Panc1 (cell line): ENCODE data around the gene TMEM60. TPM values are rescaled to one million over a fixed set of nuclear protein-coding genes. Genes with fewer than 3 reads are reported as not detected.

Source experiments
- ATAC-seq: fragments of 200-7000 bp; cut with Tn5 transposase; 2 replicates; pipeline ENCODE4 v1.9.1; 2020; ENCODE audit warnings: mild to moderate bottlenecking, moderate library complexity
- BruUV-seq: library from RNA; stranded (reverse); fragments of 400-500 nt; replicated peaks from 2 replicates; lab custom pipeline; 2021; lab: Mats Ljungman, UMichigan
- CTCF ChIA-PET: fragments of 300-600 bp; sonication (Branson Sonifier 250); formaldehyde crosslinking; loops from one replicate; lab custom pipeline; 2022; ENCODE audit warnings: antibody characterized with exemption; lab: Charles Lee
- POLR2A ChIA-PET: fragments of 300-600 bp; sonication (Branson Sonifier 250); formaldehyde crosslinking; loops from one replicate; lab custom pipeline; 2022; ENCODE audit warnings: antibody characterized with exemption; lab: Charles Lee
- DNase-seq: peaks from one replicate; pipeline ENCODE4 v3.0.0-alpha.2; 2010; ENCODE audit warnings: low read depth, low spot score
- H3K27ac ChIP-seq: 2 replicates; pipeline ENCODE4 v1.5.1; 2011; ENCODE audit warnings: mild to moderate bottlenecking, low read length, inconsistent platforms
- H3K27me3 ChIP-seq: fragments of 200-500 bp; sonication (Bioruptor generic); 2 replicates; pipeline ENCODE4 v1.6.0; 2014; ENCODE audit warnings: low read length, inconsistent platforms; ENCODE audit not compliant: control insufficient read depth, insufficient read depth
- H3K36me3 ChIP-seq: fragments of 200-500 bp; sonication (Bioruptor generic); 2 replicates; pipeline ENCODE4 v1.5.1; 2014; ENCODE audit warnings: inconsistent platforms, mild to moderate bottlenecking, low read length, moderate library complexity; ENCODE audit not compliant: control insufficient read depth, insufficient read depth
- H3K4me1 ChIP-seq: 2 replicates; pipeline ENCODE4 v1.5.1; 2011; ENCODE audit warnings: inconsistent platforms, mild to moderate bottlenecking, low read length, moderate library complexity; ENCODE audit not compliant: control insufficient read depth, insufficient read depth
- H3K4me3 ChIP-seq, 2 experiments: 2 replicates each; pipeline ENCODE4 v1.5.1; 2011 to 2012; ENCODE audit warnings: low read depth in 2 of 2, low read length in 2 of 2, mild to moderate bottlenecking in 2 of 2, inconsistent platforms in 1 of 2, moderate library complexity in 1 of 2
- H3K9me3 ChIP-seq: fragments of 200-500 bp; sonication (Bioruptor generic); 2 replicates; pipeline ENCODE4 v1.5.1; 2014; ENCODE audit warnings: low read depth, mild to moderate bottlenecking, inconsistent platforms, low read length, moderate library complexity; ENCODE audit not compliant: control insufficient read depth, insufficient read depth
- CTCF ChIP-seq: fragments of 450-650 bp; IDR thresholded peaks from 2 replicates; pipeline ENCODE4 v1.5.1; 2017; ENCODE audit warnings: mild to moderate bottlenecking
- POLR2AphosphoS5 ChIP-seq: IDR thresholded peaks from 2 replicates; pipeline ENCODE4 v1.6.1; 2012; ENCODE audit warnings: mild to moderate bottlenecking, low read depth, low read length, moderate library complexity
- SIN3A ChIP-seq: IDR thresholded peaks from 2 replicates; pipeline ENCODE4 v1.6.1; 2012; ENCODE audit warnings: low read depth, mild to moderate bottlenecking, low read length, moderate library complexity, borderline replicate concordance; ENCODE audit not compliant: insufficient read depth
- TCF7L2 ChIP-seq: IDR thresholded peaks from 2 replicates; pipeline ENCODE4 v1.6.1; 2011; ENCODE audit warnings: mild to moderate bottlenecking, low read depth, low read length, inconsistent platforms
- in situ Hi-C: cut with HindIII; loops from 2 replicates; pipeline ENCODE4 v1.10.0; 2016; ENCODE audit warnings: low sequenced_read_pairs, low pct_unique_long_range_greater_than_20kb
- intact Hi-C: fragments of 100-400 bp; cut with micrococcal nuclease; formaldehyde crosslinking; loops from one replicate; pipeline ENCODE4 v1.10.0; 2022; ENCODE audit not compliant: unreplicated experiment
- total RNA-seq: library from RNA; stranded (reverse); gene quantifications from one replicate; pipeline ENCODE4 v1.2.1, GENCODE V29; 2021; ENCODE audit not compliant: unreplicated experiment
- TF ChIP-seq, protein P1 (sequence below), 2 experiments: IDR thresholded peaks; 2 replicates each; pipeline ENCODE4 v1.6.1; 2011 to 2012; ENCODE audit warnings: low read depth in 2 of 2, control low read depth in 1 of 2, low read length in 1 of 2, mild to moderate bottlenecking in 1 of 2, moderate library complexity in 1 of 2; ENCODE audit not compliant: insufficient read depth in 1 of 2

The TMEM60 gene
- total RNA-seq, 1 experiment from 2014 or later = 20.4 TPM

DNA sequence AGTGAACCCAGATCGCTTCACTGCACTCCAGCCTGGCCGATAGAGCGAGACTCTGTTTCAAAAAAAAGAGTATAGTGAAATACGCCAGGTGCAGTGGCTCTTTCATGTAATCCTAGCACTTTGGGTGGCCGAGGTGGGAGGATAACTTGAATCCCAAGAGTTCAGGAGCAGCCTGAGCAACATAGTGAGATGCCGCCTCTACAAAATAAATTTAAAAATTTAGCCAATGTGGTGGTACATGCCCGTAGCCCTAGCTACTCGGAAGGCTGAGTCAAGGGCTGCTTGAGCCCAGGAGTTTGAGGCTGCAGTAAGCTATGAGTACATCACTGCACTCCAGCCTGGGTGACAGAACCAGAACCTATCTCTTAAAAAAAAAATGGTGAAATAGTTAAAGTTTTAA, 27.9 kb downstream of the TMEM60 start:
- ChIA-PET CTCF (interaction anchor here (0.7 kb wide), 1 partner anchor 50 kb away, joined by 3 read pairs; no protein-coding TSS in a partner anchor), POLR2A (no interaction called here)
- Histone ChIP-seq H3K27me3 (no peaks in the 10 kb centered on the region), H3K9me3 (no peaks in the 10 kb centered on the region), H3K4me1 (no peaks in the 10 kb centered on the region), H3K4me3 (no peak overlapping the region), H3K27ac (no peak overlapping the region), H3K36me3 (no peaks in the 10 kb centered on the region; the same call in 1 of the 2 replicates)
- intact Hi-C loops = no loop called here
- DNase-seq = no peak
- TF ChIP-seq, protein P1, sequence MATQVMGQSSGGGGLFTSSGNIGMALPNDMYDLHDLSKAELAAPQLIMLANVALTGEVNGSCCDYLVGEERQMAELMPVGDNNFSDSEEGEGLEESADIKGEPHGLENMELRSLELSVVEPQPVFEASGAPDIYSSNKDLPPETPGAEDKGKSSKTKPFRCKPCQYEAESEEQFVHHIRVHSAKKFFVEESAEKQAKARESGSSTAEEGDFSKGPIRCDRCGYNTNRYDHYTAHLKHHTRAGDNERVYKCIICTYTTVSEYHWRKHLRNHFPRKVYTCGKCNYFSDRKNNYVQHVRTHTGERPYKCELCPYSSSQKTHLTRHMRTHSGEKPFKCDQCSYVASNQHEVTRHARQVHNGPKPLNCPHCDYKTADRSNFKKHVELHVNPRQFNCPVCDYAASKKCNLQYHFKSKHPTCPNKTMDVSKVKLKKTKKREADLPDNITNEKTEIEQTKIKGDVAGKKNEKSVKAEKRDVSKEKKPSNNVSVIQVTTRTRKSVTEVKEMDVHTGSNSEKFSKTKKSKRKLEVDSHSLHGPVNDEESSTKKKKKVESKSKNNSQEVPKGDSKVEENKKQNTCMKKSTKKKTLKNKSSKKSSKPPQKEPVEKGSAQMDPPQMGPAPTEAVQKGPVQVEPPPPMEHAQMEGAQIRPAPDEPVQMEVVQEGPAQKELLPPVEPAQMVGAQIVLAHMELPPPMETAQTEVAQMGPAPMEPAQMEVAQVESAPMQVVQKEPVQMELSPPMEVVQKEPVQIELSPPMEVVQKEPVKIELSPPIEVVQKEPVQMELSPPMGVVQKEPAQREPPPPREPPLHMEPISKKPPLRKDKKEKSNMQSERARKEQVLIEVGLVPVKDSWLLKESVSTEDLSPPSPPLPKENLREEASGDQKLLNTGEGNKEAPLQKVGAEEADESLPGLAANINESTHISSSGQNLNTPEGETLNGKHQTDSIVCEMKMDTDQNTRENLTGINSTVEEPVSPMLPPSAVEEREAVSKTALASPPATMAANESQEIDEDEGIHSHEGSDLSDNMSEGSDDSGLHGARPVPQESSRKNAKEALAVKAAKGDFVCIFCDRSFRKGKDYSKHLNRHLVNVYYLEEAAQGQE (IDR thresholded peaks at IDR 0.05; ENCODE audit: insufficient read depth in 1 of 2, low read depth in 2 of 2, low read length in 1 of 2) = no peak
- TF ChIP-seq CTCF = no peak
- TF ChIP-seq TCF7L2 = no peak
- TF ChIP-seq POLR2AphosphoS5 = no peak
- no peak for TF ChIP-seq SIN3A
- BruUV-seq = no TSS peak
- no peak for ATAC-seq
- in situ Hi-C loops = no loop called here

DNA sequence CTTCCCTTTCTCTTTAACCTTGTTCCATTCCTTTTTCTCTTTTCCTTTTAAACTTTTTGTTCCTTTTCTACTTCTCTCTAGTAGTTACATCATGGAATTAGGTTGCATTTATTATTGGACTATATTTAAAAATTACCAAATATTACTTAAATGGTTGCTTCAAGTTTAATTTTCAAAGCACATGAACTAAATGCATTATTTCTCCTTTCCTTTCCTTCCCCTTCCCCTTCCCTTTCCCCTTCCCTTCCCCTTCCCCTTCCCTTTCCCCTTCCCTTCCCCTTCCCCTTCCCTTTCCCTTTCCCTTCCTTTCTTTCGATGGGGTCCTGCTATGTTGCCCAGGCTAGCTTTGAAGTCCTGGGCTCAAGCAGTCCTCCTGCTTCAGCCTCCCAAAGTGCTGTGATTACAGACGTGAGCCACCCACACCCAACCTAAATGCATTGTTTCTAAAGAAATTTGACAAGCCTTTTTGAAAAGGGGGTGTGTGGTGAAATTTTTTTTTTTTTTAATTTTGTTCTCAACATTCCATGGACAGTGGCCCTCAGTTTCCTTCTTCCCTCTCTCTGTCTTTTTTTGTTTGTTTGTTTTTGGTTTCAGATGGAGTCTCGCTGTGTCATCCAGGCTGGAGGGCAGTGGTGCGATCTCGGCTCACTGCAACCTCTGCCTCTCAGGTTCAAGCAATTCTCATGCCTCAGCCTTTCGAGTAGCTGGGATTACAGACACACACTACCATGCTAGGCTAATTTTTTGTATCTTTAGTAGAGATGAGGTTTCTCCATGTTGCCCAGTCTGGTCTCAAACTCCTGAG, 31.2 kb downstream of the TMEM60 start:
- no peaks in the 10 kb centered on the region; the same call in 1 of the 2 replicates for H3K36me3 ChIP-seq
- no TSS peak for BruUV-seq
- CTCF ChIA-PET = interaction anchor here (0.6 kb wide), 1 partner anchor 383 kb away, joined by 5 read pairs; no protein-coding TSS in a partner anchor
- H3K27me3 ChIP-seq = no peaks in the 10 kb centered on the region
- H3K4me3 ChIP-seq = no peak overlapping the region
- DNase-seq = no peak
- no peak overlapping the region for H3K27ac ChIP-seq
- in situ Hi-C loops (no loop called here), intact Hi-C loops (no loop called here)
- POLR2A ChIA-PET = no interaction called here
- H3K9me3 ChIP-seq = no peaks in the 10 kb centered on the region
- TF ChIP-seq SIN3A (no peak), POLR2AphosphoS5 (no peak), TCF7L2 (no peak), CTCF (no peak)
- TF ChIP-seq, protein P1 (IDR thresholded peaks at IDR 0.05; ENCODE audit: insufficient read depth in 1 of 2, low read depth in 2 of 2, low read length in 1 of 2) = no peak
- no peaks in the 10 kb centered on the region for H3K4me1 ChIP-seq
- ATAC-seq = no peak
